H9 (cell line): ENCODE measurements around the gene SCFD2. TPM values are rescaled to one million over a fixed set of nuclear protein-coding genes. Genes with fewer than 3 reads are reported as not detected.

ENCODE experiments used
- DNase-seq: peaks from one replicate; pipeline ENCODE4 v3.0.0-alpha.2; 2017
- H2AFZ ChIP-seq: one replicate; pipeline ENCODE4 v1.6.1; 2013; ENCODE audit warnings: mild to moderate bottlenecking, low read length, control low read depth, moderate library complexity
- H2AK5ac ChIP-seq: 2 replicates; pipeline ENCODE4 v1.6.1; 2013; ENCODE audit warnings: low read length, control low read depth, mixed read lengths; ENCODE audit not compliant: insufficient read length
- H2BK120ac ChIP-seq: one replicate; pipeline ENCODE4 v1.6.1; 2013; ENCODE audit warnings: low read depth, mild to moderate bottlenecking, low read length, control low read depth, inconsistent platforms; ENCODE audit not compliant: poor library complexity, severe bottlenecking
- H2BK12ac ChIP-seq: 2 replicates; pipeline ENCODE4 v1.6.1; 2013; ENCODE audit warnings: low read length, control low read depth, mixed read lengths, low read depth; ENCODE audit not compliant: insufficient read length
- H2BK15ac ChIP-seq: 2 replicates; pipeline ENCODE4 v1.6.1; 2013; ENCODE audit warnings: low read depth, low read length, control low read depth
- H2BK20ac ChIP-seq: one replicate; pipeline ENCODE4 v1.6.1; 2013; ENCODE audit warnings: low read depth, mild to moderate bottlenecking, low read length, control low read depth, inconsistent platforms; ENCODE audit not compliant: poor library complexity, severe bottlenecking
- H2BK5ac ChIP-seq: 2 replicates; pipeline ENCODE4 v1.6.1; 2013; ENCODE audit warnings: low read length, control low read depth, mixed read lengths; ENCODE audit not compliant: insufficient read length
- H3K14ac ChIP-seq: 2 replicates; pipeline ENCODE4 v1.6.1; 2013; ENCODE audit warnings: low read length, control low read depth; ENCODE audit not compliant: insufficient read depth
- H3K18ac ChIP-seq: 2 replicates; pipeline ENCODE4 v1.6.1; 2013; ENCODE audit warnings: low read depth, mild to moderate bottlenecking, mixed read lengths, low read length, control low read depth; ENCODE audit not compliant: insufficient read length
- H3K23ac ChIP-seq: 2 replicates; pipeline ENCODE4 v1.6.1; 2013; ENCODE audit warnings: low read length, control low read depth, mixed read lengths, low read depth; ENCODE audit not compliant: insufficient read length
- H3K23me2 ChIP-seq: 2 replicates; pipeline ENCODE4 v1.6.1; 2013; ENCODE audit warnings: low read depth, mild to moderate bottlenecking, mixed read lengths, low read length, control low read depth; ENCODE audit not compliant: insufficient read length, poor library complexity, severe bottlenecking
- H3K27ac ChIP-seq: 2 replicates; pipeline ENCODE4 v1.5.1; 2013; ENCODE audit warnings: low read length, control low read depth, mixed read lengths, low read depth; ENCODE audit not compliant: insufficient read length
- H3K27me3 ChIP-seq: 2 replicates; pipeline ENCODE4 v1.6.1; 2013; ENCODE audit warnings: low read length, control low read depth, inconsistent platforms; ENCODE audit not compliant: insufficient read depth
- H3K4ac ChIP-seq: 2 replicates; pipeline ENCODE4 v1.6.1; 2013; ENCODE audit warnings: low read depth, mild to moderate bottlenecking, control low read depth, inconsistent platforms, low read length, moderate library complexity
- H3K4me1 ChIP-seq: 2 replicates; pipeline ENCODE4 v1.6.1; 2013; ENCODE audit warnings: low read length, control low read depth, inconsistent platforms; ENCODE audit not compliant: insufficient read depth
- H3K4me2 ChIP-seq: 2 replicates; pipeline ENCODE4 v1.6.1; 2013; ENCODE audit warnings: low read length, control low read depth, mixed read lengths; ENCODE audit not compliant: insufficient read length, insufficient read depth
- H3K56ac ChIP-seq: 2 replicates; pipeline ENCODE4 v1.6.1; 2013; ENCODE audit warnings: low read depth, mild to moderate bottlenecking, mixed read lengths, low read length, control low read depth; ENCODE audit not compliant: insufficient read length
- H3K79me1 ChIP-seq: 2 replicates; pipeline ENCODE4 v1.6.1; 2013; ENCODE audit warnings: low read depth, mild to moderate bottlenecking, moderate library complexity, low read length, control low read depth, inconsistent platforms; ENCODE audit not compliant: insufficient read depth, poor library complexity, severe bottlenecking
- H3K79me2 ChIP-seq: 2 replicates; pipeline ENCODE4 v1.6.1; 2013; ENCODE audit warnings: low read length, control low read depth, inconsistent platforms; ENCODE audit not compliant: insufficient read depth
- H3K9ac ChIP-seq: 2 replicates; pipeline ENCODE4 v1.6.1; 2013; ENCODE audit warnings: low read length, control low read depth, mixed read lengths; ENCODE audit not compliant: insufficient read length; ENCODE audit errors: extremely low read depth
- H3K9me3 ChIP-seq: one replicate; pipeline ENCODE4 v1.6.1; 2013; ENCODE audit warnings: low read depth, low read length, inconsistent platforms; ENCODE audit not compliant: control insufficient read depth
- H3T11ph ChIP-seq: one replicate; pipeline ENCODE4 v1.6.1; 2013; ENCODE audit warnings: mild to moderate bottlenecking, low read length, control low read depth, inconsistent platforms
- H4K20me1 ChIP-seq: one replicate; pipeline ENCODE4 v1.6.1; 2013; ENCODE audit not compliant: control insufficient read depth, insufficient read length, insufficient read depth
- H4K5ac ChIP-seq: 2 replicates; pipeline ENCODE4 v1.6.1; 2013; ENCODE audit warnings: low read depth, mild to moderate bottlenecking, mixed read lengths, low read length, control low read depth; ENCODE audit not compliant: insufficient read length
- H4K8ac ChIP-seq: replicated peaks from 2 replicates; pipeline ENCODE4 v1.6.1; 2013; ENCODE audit warnings: low read length, control low read depth, mixed read lengths, low read depth; ENCODE audit not compliant: insufficient read length
- H4K91ac ChIP-seq: 2 replicates; pipeline ENCODE4 v1.6.1; 2013; ENCODE audit warnings: low read depth, mild to moderate bottlenecking, moderate library complexity, mixed read lengths, low read length, control low read depth; ENCODE audit not compliant: insufficient read length
- H3K27ac Mint-ChIP-seq, 3 experiments: 2 replicates in 2 of 3; 3 replicates in 1 of 3; pipeline ENCODE4 v1.8.0; 2020 to 2021; ENCODE audit warnings: mixed read lengths in 3 of 3, mild to moderate bottlenecking in 1 of 3, moderate library complexity in 1 of 3
- H3K27me3 Mint-ChIP-seq: 2 replicates; pipeline ENCODE4 v1.8.0; 2021; ENCODE audit warnings: low read depth, mild to moderate bottlenecking, moderate library complexity, mixed read lengths
- H3K36me3 Mint-ChIP-seq, 3 experiments: 2 replicates in 2 of 3; 3 replicates in 1 of 3; pipeline ENCODE4 v1.8.0; 2020 to 2021; ENCODE audit warnings: low read depth in 3 of 3, mixed read lengths in 3 of 3; ENCODE audit not compliant: insufficient read depth in 1 of 3
- H3K4me1 Mint-ChIP-seq, 2 experiments: 2 replicates each; pipeline ENCODE4 v1.8.0; 2020; ENCODE audit warnings: mixed read lengths in 2 of 2
- H3K4me3 Mint-ChIP-seq, 2 experiments: 2 replicates in 1 of 2; 3 replicates in 1 of 2; pipeline ENCODE4 v1.8.0; 2020 to 2021; ENCODE audit warnings: mild to moderate bottlenecking in 2 of 2, mixed read lengths in 2 of 2, moderate library complexity in 1 of 2
- H3K9me3 Mint-ChIP-seq, 2 experiments: 2 replicates in 1 of 2; 3 replicates in 1 of 2; pipeline ENCODE4 v1.8.0; 2020; ENCODE audit warnings: mild to moderate bottlenecking in 2 of 2, mixed read lengths in 2 of 2, moderate library complexity in 1 of 2
- WGBS: extraction: QIAGEN DNeasy Blood & Tissue Kit; methylation state at CpG from one replicate; pipeline ENCODE4 v1.1.7; 2013; ENCODE audit warnings: missing lambda C conversion rate, low lambda C conversion rate, mixed read lengths; ENCODE audit not compliant: insufficient read length; ENCODE audit errors: extremely low coverage; 5-methylcytosine and 5-hydroxymethylcytosine counted together
- total RNA-seq: library from RNA; stranded (reverse); gene quantifications from 2 replicates; pipeline ENCODE4 v1.2.1, GENCODE V29; 2021
- TF ChIP-seq, protein P1 (sequence below): fragments of 200-600 bp; sonication (generic); conservative IDR thresholded peaks from 3 replicates; pipeline ENCODE4 v1.8.0; 2021; ENCODE audit warnings: antibody characterized with exemption, mild to moderate bottlenecking

SCFD2 gene
- total RNA-seq, 1 experiment from 2014 or later = 10.1 TPM

DNA sequence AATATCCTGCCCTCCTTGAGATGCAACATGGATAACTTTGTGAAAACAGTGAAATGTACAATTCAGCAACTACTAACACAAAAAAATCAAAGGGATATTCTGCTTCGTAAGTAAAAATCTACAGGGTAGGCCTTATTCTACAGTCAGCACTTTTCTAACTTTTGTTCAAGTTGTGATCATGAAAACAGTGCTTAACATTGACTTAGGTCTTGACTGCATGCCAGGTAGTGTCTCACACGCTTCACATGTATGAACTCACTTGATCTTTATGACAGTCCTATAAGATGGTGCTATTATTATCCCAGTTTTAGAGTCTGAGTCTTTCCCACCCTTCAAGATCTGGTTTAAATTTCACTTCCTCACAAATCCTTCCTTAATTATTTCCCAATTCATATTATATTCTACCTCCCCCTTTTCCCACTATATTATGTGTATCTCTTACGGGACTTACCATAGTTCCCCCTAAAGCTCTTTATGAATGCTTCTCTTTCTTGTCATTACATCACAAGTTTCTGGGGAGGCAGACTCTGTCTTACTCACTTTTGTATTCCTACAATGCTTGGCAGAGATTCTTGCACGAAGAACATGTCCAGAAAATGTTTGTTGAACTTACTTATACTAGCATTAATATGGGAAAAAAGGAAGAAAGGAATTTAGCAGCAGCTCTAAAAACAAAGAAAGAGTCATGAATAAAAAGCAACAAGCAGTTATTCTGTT, 179.8 kb downstream of the SCFD2 start:
- Histone ChIP-seq H4K8ac (no peak overlapping the region), H3K4ac (no peak overlapping the region), H3K18ac (no peak overlapping the region), H2BK20ac (no peak overlapping the region), H3K4me2 (no peak overlapping the region), H3K79me2 (no peaks in the 10 kb centered on the region), H3K14ac (no peak overlapping the region), H3K23me2 (no peaks in the 10 kb centered on the region), H3K9ac (no peak overlapping the region), H3K27ac (no peak overlapping the region), H3K56ac (no peak overlapping the region), H3K23ac (no peak overlapping the region), H2AK5ac (no peak overlapping the region), H4K5ac (no peak overlapping the region), H4K20me1 (no peaks in the 10 kb centered on the region), H2BK5ac (no peak overlapping the region), H2BK12ac (no peak overlapping the region), H3K27me3 (no peaks in the 10 kb centered on the region), H3K4me1 (no peaks in the 10 kb centered on the region), H3K9me3 (no peaks in the 10 kb centered on the region), H2BK15ac (no peak overlapping the region), H2AFZ (no peak overlapping the region), H3K79me1 (no peaks in the 10 kb centered on the region), H3T11ph (no peak overlapping the region), H2BK120ac (no peak overlapping the region), H4K91ac (no peak overlapping the region)
- Mint-ChIP-seq H3K4me3 (no peak overlapping the region), H3K36me3 (0 out of 7 replicates have a peak, but pooled peaks cover 0 to 2% (median 0%) of the 10 kb centered on the region in 3 experiments), H3K4me1 (no peaks in the 10 kb centered on the region), H3K27ac (no peak overlapping the region), H3K27me3 (no peaks in the 10 kb centered on the region), H3K9me3 (peaks cover 2 to 6% of the 10 kb centered on the region in 2 experiments; a peak in 3 of 5 replicates)
- WGBS = 100% methylated on average over 1 of the region's 4 CpGs
- no peak for DNase-seq
- TF ChIP-seq, protein P1, sequence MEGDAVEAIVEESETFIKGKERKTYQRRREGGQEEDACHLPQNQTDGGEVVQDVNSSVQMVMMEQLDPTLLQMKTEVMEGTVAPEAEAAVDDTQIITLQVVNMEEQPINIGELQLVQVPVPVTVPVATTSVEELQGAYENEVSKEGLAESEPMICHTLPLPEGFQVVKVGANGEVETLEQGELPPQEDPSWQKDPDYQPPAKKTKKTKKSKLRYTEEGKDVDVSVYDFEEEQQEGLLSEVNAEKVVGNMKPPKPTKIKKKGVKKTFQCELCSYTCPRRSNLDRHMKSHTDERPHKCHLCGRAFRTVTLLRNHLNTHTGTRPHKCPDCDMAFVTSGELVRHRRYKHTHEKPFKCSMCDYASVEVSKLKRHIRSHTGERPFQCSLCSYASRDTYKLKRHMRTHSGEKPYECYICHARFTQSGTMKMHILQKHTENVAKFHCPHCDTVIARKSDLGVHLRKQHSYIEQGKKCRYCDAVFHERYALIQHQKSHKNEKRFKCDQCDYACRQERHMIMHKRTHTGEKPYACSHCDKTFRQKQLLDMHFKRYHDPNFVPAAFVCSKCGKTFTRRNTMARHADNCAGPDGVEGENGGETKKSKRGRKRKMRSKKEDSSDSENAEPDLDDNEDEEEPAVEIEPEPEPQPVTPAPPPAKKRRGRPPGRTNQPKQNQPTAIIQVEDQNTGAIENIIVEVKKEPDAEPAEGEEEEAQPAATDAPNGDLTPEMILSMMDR = no peak
